Measurements from ENCODE around the gene TAS2R8.

Gene TAS2R8

DNA sequence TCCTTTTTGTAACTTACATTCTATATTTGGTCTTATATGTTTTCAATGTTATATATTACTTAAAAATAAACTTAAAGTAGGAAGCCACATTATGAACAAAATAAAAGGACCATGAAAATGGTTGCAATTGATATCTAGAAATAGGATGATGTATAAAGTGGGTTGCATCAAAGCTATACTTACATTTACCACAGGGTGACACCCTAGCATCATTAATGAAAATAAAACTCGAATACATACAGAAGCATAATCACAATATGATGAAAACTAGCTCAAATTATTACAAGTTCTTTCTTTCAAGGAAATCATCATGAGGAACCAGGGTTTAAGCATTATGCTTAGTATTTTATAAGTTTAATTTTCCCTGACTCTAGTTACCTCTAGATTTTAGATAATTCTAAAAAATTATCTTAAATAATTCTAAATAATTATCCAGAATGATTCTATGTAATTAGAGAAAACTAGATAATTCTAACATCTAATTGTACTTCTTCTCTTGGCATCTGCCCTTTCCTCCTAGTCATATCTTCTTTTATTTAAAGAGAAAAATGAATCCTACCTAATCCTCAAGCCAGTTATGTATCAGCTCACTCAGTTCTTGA, 35.9 kb downstream of the TAS2R8 start:
- Histone ChIP-seq H3K4me2 (ENCODE audit: low read depth, low read length, poor library complexity, severe bottlenecking) (no peak overlapping the region), H3K9me2 (replicated peaks; ENCODE audit: insufficient read depth, low read length) (no peaks in the 10 kb centered on the region), H3K9ac (ENCODE audit: low read length) (no peak overlapping the region), H3F3A (ENCODE audit: insufficient read depth) (no peaks in the 10 kb centered on the region), H3K9me3 (ENCODE audit: insufficient read depth, low read length) (no peaks in the 10 kb centered on the region), H3K36me3 (ENCODE audit: low read length) (no peaks in the 10 kb centered on the region), H3K27ac (ENCODE audit: low read depth, low read length) (no peak overlapping the region), H3K4me3 (ENCODE audit: insufficient read depth, low read length, poor library complexity, severe bottlenecking) (no peak overlapping the region), H2AFZ (ENCODE audit: low read depth, low read length, severe bottlenecking) (no peak overlapping the region), H4K20me1 (ENCODE audit: low read depth, low read length) (no peaks in the 10 kb centered on the region), H3K79me2 (ENCODE audit: insufficient read depth, low read length) (no peaks in the 10 kb centered on the region), H3K27me3 (ENCODE audit: low read length) (no peaks in the 10 kb centered on the region)
- TF ChIP-seq, protein P1, sequence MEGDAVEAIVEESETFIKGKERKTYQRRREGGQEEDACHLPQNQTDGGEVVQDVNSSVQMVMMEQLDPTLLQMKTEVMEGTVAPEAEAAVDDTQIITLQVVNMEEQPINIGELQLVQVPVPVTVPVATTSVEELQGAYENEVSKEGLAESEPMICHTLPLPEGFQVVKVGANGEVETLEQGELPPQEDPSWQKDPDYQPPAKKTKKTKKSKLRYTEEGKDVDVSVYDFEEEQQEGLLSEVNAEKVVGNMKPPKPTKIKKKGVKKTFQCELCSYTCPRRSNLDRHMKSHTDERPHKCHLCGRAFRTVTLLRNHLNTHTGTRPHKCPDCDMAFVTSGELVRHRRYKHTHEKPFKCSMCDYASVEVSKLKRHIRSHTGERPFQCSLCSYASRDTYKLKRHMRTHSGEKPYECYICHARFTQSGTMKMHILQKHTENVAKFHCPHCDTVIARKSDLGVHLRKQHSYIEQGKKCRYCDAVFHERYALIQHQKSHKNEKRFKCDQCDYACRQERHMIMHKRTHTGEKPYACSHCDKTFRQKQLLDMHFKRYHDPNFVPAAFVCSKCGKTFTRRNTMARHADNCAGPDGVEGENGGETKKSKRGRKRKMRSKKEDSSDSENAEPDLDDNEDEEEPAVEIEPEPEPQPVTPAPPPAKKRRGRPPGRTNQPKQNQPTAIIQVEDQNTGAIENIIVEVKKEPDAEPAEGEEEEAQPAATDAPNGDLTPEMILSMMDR (IDR thresholded peaks at IDR 0.05; ENCODE audit: insufficient read depth, low read length, poor library complexity, severe bottlenecking) = no peak
- no peak for TF ChIP-seq EZH2phosphoT487 (conservative IDR thresholded peaks at IDR 0.05; ENCODE audit: low read length)

DNA sequence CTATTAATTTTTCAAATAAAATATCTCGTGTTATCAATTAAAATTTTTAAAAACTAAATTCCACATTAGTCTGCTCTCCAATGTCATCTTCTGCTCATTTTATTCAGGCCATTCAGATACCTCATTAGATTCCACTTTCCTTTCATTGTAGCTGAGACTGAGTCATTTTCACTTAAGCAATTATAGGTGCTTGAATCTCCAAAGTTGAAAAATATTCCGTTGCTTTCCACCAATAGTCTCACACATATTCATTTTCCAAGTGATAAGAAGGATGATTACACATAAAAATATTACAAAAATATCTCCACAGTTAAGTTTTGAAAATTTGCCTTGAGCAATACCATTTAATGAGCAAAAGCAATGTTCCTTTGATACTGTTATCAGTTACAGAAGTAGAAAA, 47.4 kb downstream of the TAS2R8 start:
- Histone ChIP-seq H3F3A (ENCODE audit: insufficient read depth) (no peaks in the 10 kb centered on the region), H3K9ac (ENCODE audit: low read length) (no peak overlapping the region), H3K79me2 (ENCODE audit: insufficient read depth, low read length) (no peaks in the 10 kb centered on the region), H4K20me1 (ENCODE audit: low read depth, low read length) (no peaks in the 10 kb centered on the region), H3K27me3 (ENCODE audit: low read length) (no peaks in the 10 kb centered on the region), H2AFZ (ENCODE audit: low read depth, low read length, severe bottlenecking) (no peak overlapping the region), H3K36me3 (ENCODE audit: low read length) (no peaks in the 10 kb centered on the region), H3K27ac (ENCODE audit: low read depth, low read length) (no peak overlapping the region), H3K4me3 (ENCODE audit: insufficient read depth, low read length, poor library complexity, severe bottlenecking) (no peak overlapping the region), H3K4me2 (ENCODE audit: low read depth, low read length, poor library complexity, severe bottlenecking) (no peak overlapping the region), H3K9me3 (ENCODE audit: insufficient read depth, low read length) (no peaks in the 10 kb centered on the region), H3K9me2 (replicated peaks; ENCODE audit: insufficient read depth, low read length) (no peaks in the 10 kb centered on the region)
- TF ChIP-seq, protein P1 (IDR thresholded peaks at IDR 0.05; ENCODE audit: insufficient read depth, low read length, poor library complexity, severe bottlenecking) = no peak
- TF ChIP-seq EZH2phosphoT487 (conservative IDR thresholded peaks at IDR 0.05; ENCODE audit: low read length) = no peak

DNA sequence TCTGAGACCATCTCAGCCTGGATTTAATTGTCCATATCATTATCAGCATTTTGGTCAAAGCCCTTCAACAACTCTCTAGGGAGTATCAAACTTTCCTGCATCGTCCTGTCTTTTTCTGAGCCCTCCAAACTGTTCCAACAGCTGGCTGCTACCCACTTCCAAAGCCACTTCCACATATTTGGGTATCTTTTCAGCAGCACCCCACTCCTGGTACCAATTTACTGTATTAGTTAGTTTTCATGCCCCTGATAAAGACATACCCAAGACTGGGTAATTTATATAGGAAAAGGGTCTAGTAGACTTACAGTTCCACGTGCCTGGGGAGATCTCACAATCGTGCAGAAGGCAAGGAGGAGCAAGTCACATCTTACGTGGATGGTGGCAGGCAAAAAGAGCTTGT, 50.9 kb downstream of the TAS2R8 start:
- H3K27ac ChIP-seq (ENCODE audit: low read depth, low read length) = no peak overlapping the region
- H3K36me3 ChIP-seq (ENCODE audit: low read length) = no peaks in the 10 kb centered on the region
- no peaks in the 10 kb centered on the region for H4K20me1 ChIP-seq (ENCODE audit: low read depth, low read length)
- H3K27me3 ChIP-seq (ENCODE audit: low read length) = no peaks in the 10 kb centered on the region
- no peaks in the 10 kb centered on the region for H3K9me3 ChIP-seq (ENCODE audit: insufficient read depth, low read length)
- no peaks in the 10 kb centered on the region for H3K9me2 ChIP-seq (replicated peaks; ENCODE audit: insufficient read depth, low read length)
- no peak overlapping the region for H3K4me2 ChIP-seq (ENCODE audit: low read depth, low read length, poor library complexity, severe bottlenecking)
- no peak overlapping the region for H2AFZ ChIP-seq (ENCODE audit: low read depth, low read length, severe bottlenecking)
- H3K9ac ChIP-seq (ENCODE audit: low read length) = no peak overlapping the region
- H3F3A ChIP-seq (ENCODE audit: insufficient read depth) = no peaks in the 10 kb centered on the region
- no peak for TF ChIP-seq EZH2phosphoT487 (conservative IDR thresholded peaks at IDR 0.05; ENCODE audit: low read length)
- TF ChIP-seq, protein P1 (IDR thresholded peaks at IDR 0.05; ENCODE audit: insufficient read depth, low read length, poor library complexity, severe bottlenecking) = no peak
- H3K4me3 ChIP-seq (ENCODE audit: insufficient read depth, low read length, poor library complexity, severe bottlenecking) = no peak overlapping the region
- no peaks in the 10 kb centered on the region for H3K79me2 ChIP-seq (ENCODE audit: insufficient read depth, low read length)

Data from SU-DHL-6 (cell line).